HG03135 (cell line): Measurements from ENCODE around the gene ADCY3.
A peak's percentile ranks its signal among the peaks of the same experiment; 100 is the strongest.

ENCODE experiments used
- ATAC-seq: cut with Tn5 transposase; IDR thresholded peaks from one replicate; pipeline ENCODE4 v1.9.1; 2021; ENCODE audit warnings: mild to moderate bottlenecking, moderate library complexity; ENCODE audit not compliant: unreplicated experiment

Gene ADCY3

GRCh38 chr2:24920098-24920808, at the start of gene ADCY3:
TSS of gene ADCY3 (minus strand) at chr2:24920237. CDS start at chr2:24918987, 1,250 bp downstream.
- ATAC-seq: peak; percentile 58

GRCh38 chr2:24969784-24970183, 49.7 kb upstream of the ADCY3 start:
- ATAC-seq: no peak

- no peak for ATAC-seq
Measured at GRCh38 chr2:24961903-24962302, 41.9 kb upstream of the ADCY3 start.

GRCh38 chr2:24959761-24960160, 39.7 kb upstream of the ADCY3 start:
- no peak for ATAC-seq

- no peak for ATAC-seq
Measured at GRCh38 chr2:24958411-24958935, 38.4 kb upstream of the ADCY3 start.

- ATAC-seq: no peak
Measured at GRCh38 chr2:24957976-24958375, 37.9 kb upstream of the ADCY3 start.

- ATAC-seq: no peak
Measured at GRCh38 chr2:24957221-24957620, 37.2 kb upstream of the ADCY3 start.

GRCh38 chr2:24955921-24956320, 35.9 kb upstream of the ADCY3 start:
- no peak for ATAC-seq

GRCh38 chr2:24955232-24955631, 35.2 kb upstream of the ADCY3 start:
- ATAC-seq: no peak

DNA sequence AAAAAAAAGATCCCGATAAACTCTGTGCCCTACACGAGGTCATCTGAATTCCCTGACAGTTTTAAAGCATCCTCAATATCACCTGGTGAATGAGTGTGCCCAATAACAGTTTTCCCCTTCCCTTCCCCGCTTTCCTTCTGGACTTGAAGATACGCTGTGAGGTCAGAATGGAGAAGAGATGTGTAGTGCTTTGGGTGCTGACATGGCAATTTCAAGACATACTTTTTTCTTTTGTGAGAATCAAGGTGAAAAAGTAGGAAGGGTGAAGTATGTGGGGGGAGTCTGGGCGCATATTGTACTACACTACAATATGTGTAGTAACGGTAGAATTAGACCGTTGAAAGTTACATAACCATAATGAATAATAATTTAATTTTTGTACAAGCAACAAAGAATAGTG, 30.1 kb upstream of the ADCY3 start:
- ATAC-seq: no peak

GRCh38 chr2:24948506-24948905, 28.5 kb upstream of the ADCY3 start:
- ATAC-seq: no peak

- no peak for ATAC-seq
Measured at GRCh38 chr2:24947561-24948157, 27.6 kb upstream of the ADCY3 start.

DNA sequence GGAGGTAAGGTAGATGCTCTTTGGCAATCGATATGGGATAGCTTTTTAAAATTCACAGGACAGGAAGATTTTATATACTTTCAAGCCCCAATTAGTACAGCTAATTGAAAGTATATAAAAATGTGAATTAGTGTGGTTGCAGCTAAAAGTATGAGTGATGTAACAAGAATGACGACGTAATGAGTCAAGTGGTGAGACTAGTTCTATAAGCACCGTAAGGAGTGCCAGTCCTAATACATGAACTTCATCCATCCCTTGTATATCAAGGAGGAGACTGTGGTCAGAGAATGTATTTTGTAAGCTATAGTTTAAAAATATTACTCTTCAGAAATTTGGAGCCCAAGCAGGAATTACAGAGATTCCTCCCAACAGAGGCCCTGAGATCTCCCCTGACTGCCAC, 25.9 kb upstream of the ADCY3 start:
- ATAC-seq: no peak

- no peak for ATAC-seq
Measured at GRCh38 chr2:24943427-24944053, 23.5 kb upstream of the ADCY3 start.

GRCh38 chr2:24939353-24939752, 19.3 kb upstream of the ADCY3 start:
- no peak for ATAC-seq

DNA sequence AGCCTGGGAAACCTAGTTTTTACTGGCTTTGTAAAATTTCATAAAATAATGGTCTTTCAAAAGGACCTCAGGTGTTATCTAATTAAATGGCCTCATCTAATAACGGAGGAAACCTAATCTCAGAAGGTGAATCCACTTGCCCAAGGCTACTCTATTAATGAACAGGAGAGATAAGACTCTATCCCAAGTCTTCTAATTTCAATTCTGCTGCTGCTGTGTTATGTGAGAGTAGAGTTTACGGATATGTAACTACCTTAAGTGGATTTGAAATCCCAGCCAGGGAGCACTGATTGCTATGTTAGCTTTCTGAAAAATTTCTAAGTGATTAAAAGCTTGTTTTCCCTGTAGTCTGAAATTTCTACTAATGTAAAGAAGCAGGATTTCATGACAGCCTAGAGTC, 17.2 kb upstream of the ADCY3 start:
- no peak for ATAC-seq

GRCh38 chr2:24935145-24935544, 15.1 kb upstream of the ADCY3 start:
- ATAC-seq: no peak

- no peak for ATAC-seq
Measured at GRCh38 chr2:24932715-24933114, 12.7 kb upstream of the ADCY3 start.

GRCh38 chr2:24930768-24931167, 10.7 kb upstream of the ADCY3 start:
- ATAC-seq: peak; percentile 61

DNA sequence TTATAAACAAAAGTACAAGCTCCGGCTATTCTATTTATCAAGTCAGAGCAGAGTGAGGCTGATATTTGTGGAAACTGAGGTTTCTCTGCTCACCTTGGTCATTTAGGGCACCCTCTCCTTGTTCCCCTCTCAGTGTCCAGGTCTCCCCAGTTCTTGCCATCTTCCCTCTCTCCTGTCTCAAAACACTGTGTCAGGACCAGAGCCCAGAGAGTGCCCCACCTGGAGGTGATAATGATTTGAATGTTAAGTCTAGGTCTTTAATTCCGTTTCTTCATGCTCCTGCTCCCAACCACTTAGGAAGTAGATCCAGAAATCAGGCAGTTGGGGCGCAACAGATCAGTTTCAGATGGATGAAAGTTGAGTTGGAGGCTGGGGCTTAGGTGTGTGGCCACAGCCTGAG, 9.2 kb upstream of the ADCY3 start:
- ATAC-seq: no peak

DNA sequence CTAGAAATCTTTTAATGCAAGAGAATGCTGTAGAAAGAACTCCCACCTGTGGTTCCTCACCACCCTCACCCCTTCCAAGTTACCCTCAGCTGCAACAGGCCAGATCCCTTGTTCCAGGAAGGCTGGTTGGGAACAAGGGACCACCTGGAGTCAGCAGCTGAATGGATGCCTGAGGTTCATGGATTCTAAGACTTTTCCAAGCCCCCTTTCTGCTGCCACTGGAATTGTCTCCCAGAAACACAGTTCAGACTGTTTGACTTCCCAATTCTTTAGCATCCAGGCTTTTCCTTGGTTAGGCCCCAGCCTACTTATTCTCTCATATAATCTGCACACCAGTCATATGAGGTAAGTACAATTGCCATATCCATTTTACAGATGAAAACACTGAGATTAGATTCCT, 8.0 kb upstream of the ADCY3 start:
- no peak for ATAC-seq

DNA sequence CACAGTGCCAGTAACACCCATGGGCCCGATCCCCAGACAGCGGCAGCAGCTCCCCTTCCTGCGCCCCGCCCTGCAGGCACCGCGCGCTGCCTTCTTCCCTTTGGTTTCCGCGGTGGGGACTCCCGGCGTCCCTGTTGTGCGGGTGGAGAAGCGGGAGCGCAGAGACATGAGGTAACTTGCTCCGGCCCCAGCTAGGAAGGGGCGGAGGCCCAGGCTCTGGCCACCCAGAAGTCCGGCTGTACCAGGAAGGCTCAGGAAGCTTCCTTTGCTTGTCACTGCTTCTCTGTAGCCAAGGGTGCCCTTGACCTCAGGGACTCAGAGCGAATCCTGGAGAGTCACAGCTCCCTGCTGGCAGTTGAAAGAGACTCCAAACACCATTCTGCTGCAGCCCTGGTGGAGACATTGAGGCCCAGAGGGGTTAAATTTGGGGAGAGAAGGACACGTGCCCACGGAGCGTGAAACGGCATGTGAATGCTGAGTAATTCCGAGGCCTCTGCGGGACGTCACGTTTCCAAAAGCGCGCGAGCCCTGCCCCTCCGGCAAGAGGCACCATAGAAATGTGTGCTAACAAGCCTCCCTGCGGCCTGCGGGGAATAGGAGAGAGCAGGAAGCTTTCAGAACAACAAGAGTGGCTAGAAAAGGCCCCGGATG, 6.7 kb upstream of the ADCY3 start:
- no peak for ATAC-seq
